ENCODE results near the gene TLE4. TPM values are rescaled to one million over a fixed set of nuclear protein-coding genes. Genes with fewer than 3 reads are reported as not detected.

Gene TLE4
- polyA plus RNA-seq, 2 of the 4 experiments (the other 2 are of a cell fraction) = 14.3 to 23.1 TPM

DNA sequence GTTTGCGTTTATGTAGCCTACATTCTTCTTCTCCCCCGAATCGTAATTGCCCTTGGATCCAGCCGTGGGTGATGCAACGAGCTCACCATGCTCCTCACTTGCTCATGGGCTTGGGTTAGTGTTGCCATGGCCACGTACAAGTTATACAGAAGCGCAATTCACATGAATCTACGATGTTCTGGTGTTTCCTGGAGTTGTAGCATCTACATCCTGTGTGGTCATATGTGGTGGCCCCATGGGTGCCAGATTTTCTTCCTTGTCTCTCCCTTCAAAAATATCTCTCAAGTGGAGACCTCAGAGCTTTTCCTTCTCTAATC lies 115.3 kb downstream of the TLE4 start:
- POLR2A ChIA-PET = no interaction called here
- WGBS (ENCODE audit: missing lambda C conversion rate) = 93% methylated on average over 8 of the region's 8 CpGs

DNA sequence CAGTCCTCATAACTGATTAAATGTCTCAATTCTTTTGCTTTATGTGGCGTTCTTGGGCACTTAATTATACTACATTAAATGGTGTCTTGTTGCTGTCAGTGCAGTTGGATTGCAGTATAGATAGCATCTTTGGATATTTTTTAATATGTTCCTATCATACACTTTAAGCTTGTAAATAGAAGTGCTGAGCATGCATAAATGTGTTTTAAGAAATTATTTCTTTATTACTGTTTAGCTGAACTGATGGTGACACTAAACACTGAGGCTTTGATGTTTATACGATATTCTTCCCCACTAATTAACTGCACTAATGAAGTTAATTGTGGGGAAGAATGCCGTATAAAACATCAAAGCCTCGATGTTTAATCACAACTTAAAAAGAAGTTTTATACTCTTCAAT lies 116.6 kb downstream of the TLE4 start:
- WGBS (ENCODE audit: missing lambda C conversion rate) = 59% methylated on average over 4 of the region's 4 CpGs
- ChIA-PET POLR2A (no interaction called here), CTCF (no interaction called here)
- H3K4me2 ChIP-seq = no peak overlapping the region
- H3K9me3 ChIP-seq = no peaks in the 10 kb centered on the region
- ATAC-seq (no peak), DNase-seq (ENCODE audit: low read depth in 1 of 2, low spot score in 1 of 2) (no peak), FAIRE-seq (no peak)
- H3K4me3 ChIP-seq = no peak overlapping the region
- no peaks in the 10 kb centered on the region for H3K4me1 ChIP-seq
- no peak overlapping the region for H3K27ac ChIP-seq
- TF ChIP-seq FOSL2 (IDR thresholded peaks at IDR 0.05) (no peak), FOSL2 (CRISPR knock-in tag; IDR thresholded peaks at IDR 0.05) (no peak), GATA3 (IDR thresholded peaks at IDR 0.05; ENCODE audit: borderline replicate concordance) (no peak), MAFK (IDR thresholded peaks at IDR 0.05; ENCODE audit: partially characterized antibody) (peak; percentile 90), ESRRA (IDR thresholded peaks at IDR 0.05; ENCODE audit: borderline replicate concordance, low read length) (no peak), NPAS2 (CRISPR knock-in tag; IDR thresholded peaks at IDR 0.05; ENCODE audit: borderline replicate concordance) (no peak), KDM1A (IDR thresholded peaks at IDR 0.05; ENCODE audit: low read depth) (no peak), SMC3 (IDR thresholded peaks at IDR 0.05) (no peak)

More for the DNA sequence above, 115.3 kb downstream of the TLE4 start:
- Histone ChIP-seq H3K4me3 (no peak overlapping the region), H3K4me1 (no peaks in the 10 kb centered on the region), H3K4me2 (no peak overlapping the region), H3K27ac (no peak overlapping the region), H3K9me3 (no peaks in the 10 kb centered on the region)
- CTCF ChIA-PET = interaction anchor here (0.8 kb wide), 1 partner anchor 16 kb away, joined by 5 read pairs; no protein-coding TSS in a partner anchor
- no peak for DNase-seq (ENCODE audit: low read depth in 1 of 2, low spot score in 1 of 2)
- FAIRE-seq = no peak
- TF ChIP-seq KDM5A (IDR thresholded peaks at IDR 0.05) (no peak), FOSL2 (IDR thresholded peaks at IDR 0.05) (no peak), FOSL2 (CRISPR knock-in tag; IDR thresholded peaks at IDR 0.05) (no peak), ESRRA (IDR thresholded peaks at IDR 0.05; ENCODE audit: borderline replicate concordance, low read length) (no peak), TFCP2L1 (CRISPR knock-in tag; IDR thresholded peaks at IDR 0.05) (no peak), ZSCAN20 (CRISPR knock-in tag; IDR thresholded peaks at IDR 0.05) (no peak), GATA3 (IDR thresholded peaks at IDR 0.05; ENCODE audit: borderline replicate concordance) (no peak), NR3C1 (IDR thresholded peaks at IDR 0.05) (no peak), HOXB13 (CRISPR knock-in tag; IDR thresholded peaks at IDR 0.05; ENCODE audit: low read depth) (no peak), ZFP36 (IDR thresholded peaks at IDR 0.05; ENCODE audit: borderline replicate concordance, partially characterized antibody) (no peak), CHD4 (IDR thresholded peaks at IDR 0.05; ENCODE audit: borderline replicate concordance) (no peak), HOXB5 (CRISPR knock-in tag; IDR thresholded peaks at IDR 0.05) (no peak), FOSB (CRISPR knock-in tag; IDR thresholded peaks at IDR 0.05) (no peak), ZNF302 (CRISPR knock-in tag; IDR thresholded peaks at IDR 0.05) (no peak), POLR2AphosphoS2 (conservative IDR thresholded peaks at IDR 0.05; ENCODE audit: low read length) (no peak), KDM1A (IDR thresholded peaks at IDR 0.05; ENCODE audit: low read depth) (no peak), NPAS2 (CRISPR knock-in tag; IDR thresholded peaks at IDR 0.05; ENCODE audit: borderline replicate concordance) (no peak)
- TF ChIP-seq, protein P1, sequence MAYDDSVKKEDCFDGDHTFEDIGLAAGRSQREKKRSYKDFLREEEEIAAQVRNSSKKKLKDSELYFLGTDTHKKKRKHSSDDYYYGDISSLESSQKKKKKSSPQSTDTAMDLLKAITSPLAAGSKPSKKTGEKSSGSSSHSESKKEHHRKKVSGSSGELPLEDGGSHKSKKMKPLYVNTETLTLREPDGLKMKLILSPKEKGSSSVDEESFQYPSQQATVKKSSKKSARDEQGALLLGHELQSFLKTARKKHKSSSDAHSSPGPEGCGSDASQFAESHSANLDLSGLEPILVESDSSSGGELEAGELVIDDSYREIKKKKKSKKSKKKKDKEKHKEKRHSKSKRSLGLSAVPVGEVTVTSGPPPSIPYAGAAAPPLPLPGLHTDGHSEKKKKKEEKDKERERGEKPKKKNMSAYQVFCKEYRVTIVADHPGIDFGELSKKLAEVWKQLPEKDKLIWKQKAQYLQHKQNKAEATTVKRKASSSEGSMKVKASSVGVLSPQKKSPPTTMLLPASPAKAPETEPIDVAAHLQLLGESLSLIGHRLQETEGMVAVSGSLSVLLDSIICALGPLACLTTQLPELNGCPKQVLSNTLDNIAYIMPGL (CRISPR knock-in tag; IDR thresholded peaks at IDR 0.05; ENCODE audit: borderline replicate concordance) = no peak
- TF ChIP-seq, protein P2, sequence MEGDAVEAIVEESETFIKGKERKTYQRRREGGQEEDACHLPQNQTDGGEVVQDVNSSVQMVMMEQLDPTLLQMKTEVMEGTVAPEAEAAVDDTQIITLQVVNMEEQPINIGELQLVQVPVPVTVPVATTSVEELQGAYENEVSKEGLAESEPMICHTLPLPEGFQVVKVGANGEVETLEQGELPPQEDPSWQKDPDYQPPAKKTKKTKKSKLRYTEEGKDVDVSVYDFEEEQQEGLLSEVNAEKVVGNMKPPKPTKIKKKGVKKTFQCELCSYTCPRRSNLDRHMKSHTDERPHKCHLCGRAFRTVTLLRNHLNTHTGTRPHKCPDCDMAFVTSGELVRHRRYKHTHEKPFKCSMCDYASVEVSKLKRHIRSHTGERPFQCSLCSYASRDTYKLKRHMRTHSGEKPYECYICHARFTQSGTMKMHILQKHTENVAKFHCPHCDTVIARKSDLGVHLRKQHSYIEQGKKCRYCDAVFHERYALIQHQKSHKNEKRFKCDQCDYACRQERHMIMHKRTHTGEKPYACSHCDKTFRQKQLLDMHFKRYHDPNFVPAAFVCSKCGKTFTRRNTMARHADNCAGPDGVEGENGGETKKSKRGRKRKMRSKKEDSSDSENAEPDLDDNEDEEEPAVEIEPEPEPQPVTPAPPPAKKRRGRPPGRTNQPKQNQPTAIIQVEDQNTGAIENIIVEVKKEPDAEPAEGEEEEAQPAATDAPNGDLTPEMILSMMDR (IDR thresholded peaks at IDR 0.05) = no peak
- TF ChIP-seq, protein P3, sequence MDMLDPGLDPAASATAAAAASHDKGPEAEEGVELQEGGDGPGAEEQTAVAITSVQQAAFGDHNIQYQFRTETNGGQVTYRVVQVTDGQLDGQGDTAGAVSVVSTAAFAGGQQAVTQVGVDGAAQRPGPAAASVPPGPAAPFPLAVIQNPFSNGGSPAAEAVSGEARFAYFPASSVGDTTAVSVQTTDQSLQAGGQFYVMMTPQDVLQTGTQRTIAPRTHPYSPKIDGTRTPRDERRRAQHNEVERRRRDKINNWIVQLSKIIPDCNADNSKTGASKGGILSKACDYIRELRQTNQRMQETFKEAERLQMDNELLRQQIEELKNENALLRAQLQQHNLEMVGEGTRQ (IDR thresholded peaks at IDR 0.05) = no peak
- TF ChIP-seq, protein P4, sequence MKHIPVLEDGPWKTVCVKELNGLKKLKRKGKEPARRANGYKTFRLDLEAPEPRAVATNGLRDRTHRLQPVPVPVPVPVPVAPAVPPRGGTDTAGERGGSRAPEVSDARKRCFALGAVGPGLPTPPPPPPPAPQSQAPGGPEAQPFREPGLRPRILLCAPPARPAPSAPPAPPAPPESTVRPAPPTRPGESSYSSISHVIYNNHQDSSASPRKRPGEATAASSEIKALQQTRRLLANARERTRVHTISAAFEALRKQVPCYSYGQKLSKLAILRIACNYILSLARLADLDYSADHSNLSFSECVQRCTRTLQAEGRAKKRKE (CRISPR knock-in tag; IDR thresholded peaks at IDR 0.05; ENCODE audit: low read depth) = no peak
- ATAC-seq = no peak

All from A549 (cell line).